DOHH2 (cell line): ENCODE data around the gene SAT2.

Experiments
- H3F3A ChIP-seq: fragments of 200-600 bp; sonication (generic), shearing (Covaris generic); 2 replicates; pipeline ENCODE4 v1.6.0; 2016; ENCODE audit warnings: antibody characterized with exemption, mild to moderate bottlenecking; ENCODE audit not compliant: control insufficient read depth, insufficient read depth
- H3K27ac ChIP-seq: fragments of 200-600 bp; sonication (generic); 2 replicates; pipeline ENCODE4 v1.5.1; 2014; ENCODE audit warnings: low read depth, mild to moderate bottlenecking, low read length, moderate library complexity
- H3K27me3 ChIP-seq: fragments of 200-600 bp; sonication (generic); 2 replicates; pipeline ENCODE4 v1.6.1; 2014; ENCODE audit warnings: mild to moderate bottlenecking, low read length, mixed read lengths; ENCODE audit not compliant: control insufficient read depth
- H3K36me3 ChIP-seq: fragments of 200-600 bp; sonication (generic); 2 replicates; pipeline ENCODE4 v1.6.1; 2014; ENCODE audit warnings: mild to moderate bottlenecking, low read length, moderate library complexity, mixed read lengths; ENCODE audit not compliant: control insufficient read depth
- H3K4me1 ChIP-seq: fragments of 200-600 bp; sonication (generic); 2 replicates; pipeline ENCODE4 v1.6.1; 2014; ENCODE audit warnings: mild to moderate bottlenecking, low read length, mixed read lengths; ENCODE audit not compliant: control insufficient read depth
- H3K4me2 ChIP-seq: fragments of 200-600 bp; sonication (generic); 2 replicates; pipeline ENCODE4 v1.6.0; 2014; ENCODE audit warnings: mild to moderate bottlenecking, low read length, moderate library complexity
- H3K4me3 ChIP-seq: fragments of 200-600 bp; sonication (generic); 2 replicates; pipeline ENCODE4 v1.5.1; 2014; ENCODE audit warnings: mild to moderate bottlenecking, low read length, mixed read lengths
- H3K79me2 ChIP-seq: fragments of 200-600 bp; sonication (generic); 2 replicates; pipeline ENCODE4 v1.6.1; 2014; ENCODE audit warnings: mild to moderate bottlenecking, low read length, mixed read lengths; ENCODE audit not compliant: control insufficient read depth
- H3K9me2 ChIP-seq: fragments of 200-600 bp; sonication (generic); replicated peaks from 2 replicates; pipeline ENCODE4 v1.6.1; 2014; ENCODE audit warnings: mild to moderate bottlenecking, low read length, mixed read lengths; ENCODE audit not compliant: control insufficient read depth
- H3K9me3 ChIP-seq: fragments of 200-600 bp; sonication (generic); 2 replicates; pipeline ENCODE4 v1.6.1; 2014; ENCODE audit warnings: antibody characterized with exemption, low read length, mixed read lengths; ENCODE audit not compliant: control insufficient read depth, insufficient read depth
- H4K20me1 ChIP-seq: fragments of 200-600 bp; sonication (generic); 2 replicates; pipeline ENCODE4 v1.6.0; 2014; ENCODE audit warnings: low read depth, mild to moderate bottlenecking, antibody characterized with exemption, low read length, moderate library complexity; ENCODE audit not compliant: control insufficient read depth, insufficient read depth
- EZH2phosphoT487 ChIP-seq: fragments of 200-600 bp; sonication (generic); IDR thresholded peaks from 2 replicates; pipeline ENCODE4 v1.6.1; 2017; ENCODE audit warnings: borderline replicate concordance, mild to moderate bottlenecking, antibody characterized with exemption, low read length, moderate library complexity, mixed read lengths
- TF ChIP-seq, protein P1 (sequence below): fragments of 200-600 bp; sonication (generic); IDR thresholded peaks from one replicate; pipeline ENCODE4 v1.5.1; 2014; ENCODE audit warnings: antibody characterized with exemption, mild to moderate bottlenecking, low read depth, low read length; ENCODE audit not compliant: poor library complexity, severe bottlenecking

The SAT2 gene

DNA sequence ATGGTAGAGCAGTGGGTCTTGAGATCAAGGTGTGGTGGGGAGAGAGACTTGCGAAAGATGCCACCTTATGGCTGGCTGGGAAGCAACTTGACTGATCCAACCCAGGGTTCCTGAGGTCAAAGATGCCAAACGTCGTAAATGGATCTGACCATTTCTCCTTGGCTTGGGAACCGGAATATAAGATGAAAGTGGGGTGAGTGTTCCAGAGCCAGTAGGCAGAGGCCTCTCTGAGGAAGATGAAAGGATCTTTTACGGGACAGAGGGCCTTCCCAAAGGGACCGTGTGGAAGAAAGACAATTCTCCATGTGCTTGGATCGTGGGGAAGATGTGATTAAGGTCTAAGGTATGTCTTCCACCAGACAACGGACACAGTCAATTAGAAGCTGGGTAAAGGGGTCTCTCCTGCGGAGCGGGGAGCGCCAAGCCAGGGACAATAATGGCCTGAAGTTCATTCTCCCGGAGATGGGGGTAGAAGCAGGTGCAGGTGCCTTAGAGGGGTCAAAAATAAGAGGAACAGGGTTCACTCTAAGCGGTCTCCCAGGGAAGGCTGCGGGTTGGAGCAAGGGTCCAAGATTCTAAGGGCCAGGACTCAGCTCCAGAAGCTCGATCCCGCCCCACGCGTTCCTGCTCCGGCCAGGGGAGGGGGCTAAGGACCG, 13.7 kb downstream of the SAT2 start:
- Histone ChIP-seq H3K36me3 (peaks cover 38% of the 10 kb centered on the region), H3K79me2 (peaks cover 52% of the 10 kb centered on the region), H3K9me2 (no peaks in the 10 kb centered on the region), H3K27me3 (peaks cover 6% of the 10 kb centered on the region), H3K4me3 (peak overlapping the region; percentile 96), H3K4me2 (peak overlapping the region; percentile 91), H3K4me1 (peaks cover 25% of the 10 kb centered on the region), H3K27ac (peak overlapping the region; percentile 53), H3K9me3 (no peaks in the 10 kb centered on the region), H3F3A (no peaks in the 10 kb centered on the region), H4K20me1 (peaks cover 6% of the 10 kb centered on the region; the same call in 1 of the 2 replicates)
- TF ChIP-seq, protein P1, sequence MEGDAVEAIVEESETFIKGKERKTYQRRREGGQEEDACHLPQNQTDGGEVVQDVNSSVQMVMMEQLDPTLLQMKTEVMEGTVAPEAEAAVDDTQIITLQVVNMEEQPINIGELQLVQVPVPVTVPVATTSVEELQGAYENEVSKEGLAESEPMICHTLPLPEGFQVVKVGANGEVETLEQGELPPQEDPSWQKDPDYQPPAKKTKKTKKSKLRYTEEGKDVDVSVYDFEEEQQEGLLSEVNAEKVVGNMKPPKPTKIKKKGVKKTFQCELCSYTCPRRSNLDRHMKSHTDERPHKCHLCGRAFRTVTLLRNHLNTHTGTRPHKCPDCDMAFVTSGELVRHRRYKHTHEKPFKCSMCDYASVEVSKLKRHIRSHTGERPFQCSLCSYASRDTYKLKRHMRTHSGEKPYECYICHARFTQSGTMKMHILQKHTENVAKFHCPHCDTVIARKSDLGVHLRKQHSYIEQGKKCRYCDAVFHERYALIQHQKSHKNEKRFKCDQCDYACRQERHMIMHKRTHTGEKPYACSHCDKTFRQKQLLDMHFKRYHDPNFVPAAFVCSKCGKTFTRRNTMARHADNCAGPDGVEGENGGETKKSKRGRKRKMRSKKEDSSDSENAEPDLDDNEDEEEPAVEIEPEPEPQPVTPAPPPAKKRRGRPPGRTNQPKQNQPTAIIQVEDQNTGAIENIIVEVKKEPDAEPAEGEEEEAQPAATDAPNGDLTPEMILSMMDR: no peak
- no peak for TF ChIP-seq EZH2phosphoT487

DNA sequence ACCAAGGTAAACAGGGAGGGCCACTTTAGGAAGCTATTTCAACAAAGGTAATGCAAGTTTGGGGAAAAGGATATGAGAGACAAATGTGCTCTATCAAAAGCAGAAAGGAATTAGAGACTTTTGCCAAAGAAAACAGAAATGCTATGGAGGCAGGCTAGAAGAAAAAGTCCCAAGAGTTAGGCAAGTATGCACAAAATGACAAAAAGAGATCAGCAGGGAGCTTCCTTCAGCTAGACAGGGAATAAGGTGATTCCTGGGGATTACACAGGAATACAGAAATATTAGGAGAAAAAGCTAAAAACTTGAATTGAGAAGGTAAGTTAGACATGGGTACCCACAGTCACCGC, 15.4 kb downstream of the SAT2 start:
- Histone ChIP-seq H4K20me1 (peaks cover 6% of the 10 kb centered on the region; the same call in 1 of the 2 replicates), H3K4me1 (peaks cover 25% of the 10 kb centered on the region), H3K27ac (no peak overlapping the region), H3K36me3 (peaks cover 38% of the 10 kb centered on the region), H3K4me3 (peak overlapping the region; percentile 0; the same call in 1 of the 2 replicates), H3K27me3 (no peaks in the 10 kb centered on the region), H3K79me2 (peaks cover 58% of the 10 kb centered on the region), H3F3A (no peaks in the 10 kb centered on the region), H3K9me3 (no peaks in the 10 kb centered on the region), H3K4me2 (peak overlapping the region; percentile 91), H3K9me2 (no peaks in the 10 kb centered on the region)
- no peak for TF ChIP-seq EZH2phosphoT487
- TF ChIP-seq, protein P1: no peak

DNA sequence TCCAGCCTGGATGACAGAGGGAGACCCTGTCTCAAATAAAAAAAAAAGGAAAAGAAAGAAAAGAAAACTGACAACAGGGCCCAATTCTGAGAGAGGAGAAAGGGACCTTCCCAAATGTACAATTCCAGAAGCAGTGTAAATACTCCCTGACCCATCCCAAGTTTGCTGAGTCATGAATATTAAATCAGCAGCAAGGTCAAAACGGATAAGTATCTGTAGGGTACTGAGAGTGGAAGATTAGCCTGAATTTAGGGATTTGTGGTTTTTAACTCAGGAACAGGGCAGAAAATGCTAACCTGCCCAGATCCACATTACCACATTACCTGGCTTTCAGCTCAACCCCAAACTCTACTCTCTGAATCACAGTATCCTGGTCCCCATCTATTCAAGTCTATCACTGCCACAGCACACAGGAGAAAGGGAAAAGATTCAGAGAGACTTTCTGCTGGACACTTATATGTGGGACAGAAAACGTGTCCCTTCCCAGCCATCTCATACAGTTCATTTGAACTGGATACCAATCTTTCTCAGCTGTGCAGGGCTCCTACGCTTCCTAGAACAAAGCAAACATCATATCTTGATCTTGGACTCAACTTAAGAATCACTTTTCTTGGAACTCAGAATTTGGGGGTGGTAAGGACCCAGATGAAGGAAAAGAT, 15.9 kb downstream of the SAT2 start:
- Histone ChIP-seq H3K36me3 (peaks cover 38% of the 10 kb centered on the region), H4K20me1 (peaks cover 6% of the 10 kb centered on the region; the same call in 1 of the 2 replicates), H3K9me2 (no peaks in the 10 kb centered on the region), H3K4me1 (peaks cover 25% of the 10 kb centered on the region), H3K4me3 (peak overlapping the region; percentile 0; the same call in 1 of the 2 replicates), H3K27ac (no peak overlapping the region), H3K79me2 (peaks cover 58% of the 10 kb centered on the region), H3K4me2 (peak overlapping the region; percentile 91), H3F3A (no peaks in the 10 kb centered on the region), H3K9me3 (no peaks in the 10 kb centered on the region), H3K27me3 (no peaks in the 10 kb centered on the region)
- no peak for TF ChIP-seq EZH2phosphoT487
- TF ChIP-seq, protein P1: no peak
